Small intestine (tissue), 7 donors: ENCODE data around the gene POLR1B. TPM values are rescaled to one million over a fixed set of nuclear protein-coding genes. Genes with fewer than 3 reads are reported as not detected.

ENCODE experiments used
- DNase-seq, 2 donors: peaks; one replicate each; pipeline versions ENCODE4 v3.0.0 to v3.0.0-alpha.2; 2013
- FAIRE-seq: peaks from 2 replicates; lab custom pipeline; 2012; peaks lifted over from hg19 to GRCh38; lab: Jason Lieb, UNC
- H3K27ac ChIP-seq, 3 donors: one replicate each; pipeline ENCODE4 v1.5.1; 2013; ENCODE audit warnings: low read length in 2 of 3, mild to moderate bottlenecking in 2 of 3, control low read depth in 1 of 3, inconsistent platforms in 1 of 3, low read depth in 1 of 3, moderate library complexity in 1 of 3
- H3K27me3 ChIP-seq, 3 donors: one replicate each; pipeline ENCODE4 v1.6.1; 2013; ENCODE audit warnings: low read length in 3 of 3, inconsistent platforms in 1 of 3; ENCODE audit not compliant: control insufficient read depth in 3 of 3, insufficient read depth in 3 of 3
- H3K36me3 ChIP-seq, 3 donors: one replicate each; pipeline ENCODE4 v1.6.1; 2013; ENCODE audit warnings: low read length in 3 of 3, inconsistent platforms in 1 of 3, low read depth in 1 of 3, mild to moderate bottlenecking in 1 of 3, moderate library complexity in 1 of 3; ENCODE audit not compliant: control insufficient read depth in 3 of 3, insufficient read depth in 2 of 3
- H3K4me1 ChIP-seq, 3 donors: one replicate each; pipeline ENCODE4 v1.6.1; 2013; ENCODE audit warnings: low read length in 2 of 3, inconsistent platforms in 1 of 3, low read depth in 1 of 3, mild to moderate bottlenecking in 1 of 3, moderate library complexity in 1 of 3; ENCODE audit not compliant: control insufficient read depth in 3 of 3, insufficient read depth in 2 of 3
- H3K4me3 ChIP-seq, 3 donors: one replicate each; pipeline ENCODE4 v1.5.1; 2013; ENCODE audit warnings: low read length in 3 of 3, control low read depth in 1 of 3, inconsistent platforms in 1 of 3, low read depth in 1 of 3, mild to moderate bottlenecking in 1 of 3, moderate library complexity in 1 of 3
- H3K9me3 ChIP-seq, 2 donors: one replicate each; pipeline ENCODE4 v1.6.1; 2013; ENCODE audit warnings: low read depth in 1 of 2, low read length in 1 of 2; ENCODE audit not compliant: control insufficient read depth in 2 of 2, insufficient read depth in 1 of 2
- WGBS, 3 donors: extraction: QIAGEN DNeasy Blood & Tissue Kit; methylation state at CpG; one replicate each; pipeline ENCODE4 v1.1.7; 2013; 5-methylcytosine and 5-hydroxymethylcytosine counted together
- polyA plus RNA-seq, 4 donors: library from polyadenylated mRNA; stranded (reverse) in 3 of 4; unstranded in 1 of 4; fragments of 200-250 nt in 3 of 4; fragments of 120-200 nt in 1 of 4; gene quantifications; one replicate each; pipeline versions ENCODE4 v1.2.1 to v1.2.3, GENCODE V29; 2013
- donor health status: healthy with polysubstance abuse.
- donor health status: control.
- donor health status: control.
- donor health status: Bipolar disorder and iron deficiency.
- donor health status: healthy.

Gene POLR1B
- polyA plus RNA-seq, 4 donors = 3.8 to 21.8 (median 6.0) TPM

DNA sequence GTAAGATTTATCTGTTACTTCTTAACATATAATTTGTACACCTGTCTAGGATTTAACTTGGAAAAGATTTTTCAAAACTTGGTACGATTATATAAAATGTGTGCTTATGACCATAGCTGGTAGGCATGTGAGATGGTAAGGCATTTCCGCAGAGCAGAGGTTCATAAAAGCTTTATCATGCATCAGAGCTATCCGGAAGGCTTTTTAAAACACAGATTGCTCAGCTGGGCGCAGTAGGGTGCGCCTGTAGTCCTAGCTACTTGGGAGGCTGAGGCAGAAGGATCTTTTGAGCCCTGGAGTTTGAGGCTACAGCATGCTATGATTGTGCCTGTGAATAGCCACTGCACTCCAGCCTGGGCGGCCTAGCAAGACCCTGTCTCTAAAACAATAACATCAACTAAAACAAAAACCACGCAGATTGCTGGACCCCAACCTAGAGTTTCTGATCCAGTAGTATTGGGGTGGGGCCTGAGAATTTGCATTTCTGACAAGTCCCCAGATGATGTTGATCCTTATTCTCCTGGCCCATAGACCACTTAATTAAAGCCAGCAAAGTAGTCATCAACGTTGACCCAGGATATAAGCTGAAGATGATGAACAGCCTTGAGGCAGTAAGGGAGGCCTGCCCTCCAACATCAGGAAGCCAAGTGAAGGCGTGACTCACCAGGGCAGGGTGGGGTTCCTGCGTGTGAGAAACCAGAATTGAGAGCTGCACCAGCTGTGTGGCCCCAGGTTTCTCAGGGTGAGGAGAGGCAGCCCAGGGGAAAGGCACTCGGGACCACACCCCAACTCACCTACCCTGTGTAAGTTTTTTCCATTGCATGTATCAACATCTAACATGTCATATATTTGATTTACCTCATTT lies 81.9 kb downstream of the POLR1B start:
- Histone ChIP-seq H3K9me3 (no peaks in the 10 kb centered on the region), H3K4me3 (no peak overlapping the region), H3K4me1 (peaks cover 0 to 8% (median 5%) of the 10 kb centered on the region in 3 donors), H3K27ac (no peak overlapping the region), H3K27me3 (no peaks in the 10 kb centered on the region), H3K36me3 (no peaks in the 10 kb centered on the region)
- no peak for FAIRE-seq
- 69 to 73% (median 73%) methylated on average over 11 of the region's 11 CpGs for WGBS, 3 donors
- DNase-seq = peak in 1 of 2 donors; percentile 55

DNA sequence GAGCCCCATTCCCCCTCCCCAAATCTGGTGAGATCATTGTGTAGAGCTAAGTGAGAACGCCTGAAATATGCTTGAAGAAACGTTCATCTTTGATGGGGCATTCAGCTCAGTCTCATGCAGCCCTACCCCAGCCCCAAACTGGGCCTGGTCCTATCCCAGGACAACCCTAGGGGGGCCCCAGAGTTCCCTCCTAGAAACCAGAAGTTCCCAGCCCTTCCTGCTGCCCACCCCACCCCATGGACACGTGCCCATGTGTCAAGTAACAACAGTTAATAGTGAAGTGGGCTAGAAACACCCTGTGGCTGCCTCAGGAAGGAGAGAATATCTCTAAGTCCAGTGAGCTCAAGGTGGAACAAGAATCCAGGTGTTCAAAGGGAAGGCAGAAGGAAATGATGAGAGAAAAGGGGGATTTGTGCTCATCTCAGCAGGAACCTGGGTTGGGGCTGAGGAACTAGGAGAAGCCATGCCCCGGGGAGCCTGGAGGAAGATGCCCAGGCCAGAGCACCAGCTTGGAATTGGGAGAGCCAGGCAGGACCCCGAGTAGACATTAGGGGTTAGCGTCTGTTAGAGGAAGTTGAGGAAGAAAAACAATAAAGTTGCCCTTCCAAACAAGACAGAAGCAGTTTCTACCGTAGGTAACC lies 83.3 kb downstream of the POLR1B start:
- FAIRE-seq (no peak), DNase-seq (no peak)
- Histone ChIP-seq H3K27ac (no peak overlapping the region), H3K36me3 (no peaks in the 10 kb centered on the region), H3K9me3 (no peaks in the 10 kb centered on the region), H3K4me1 (peaks cover 0 to 8% (median 5%) of the 10 kb centered on the region in 3 donors), H3K27me3 (no peaks in the 10 kb centered on the region), H3K4me3 (no peak overlapping the region)
- WGBS, 3 donors = 74 to 77% (median 77%) methylated on average over 7 of the region's 7 CpGs

DNA sequence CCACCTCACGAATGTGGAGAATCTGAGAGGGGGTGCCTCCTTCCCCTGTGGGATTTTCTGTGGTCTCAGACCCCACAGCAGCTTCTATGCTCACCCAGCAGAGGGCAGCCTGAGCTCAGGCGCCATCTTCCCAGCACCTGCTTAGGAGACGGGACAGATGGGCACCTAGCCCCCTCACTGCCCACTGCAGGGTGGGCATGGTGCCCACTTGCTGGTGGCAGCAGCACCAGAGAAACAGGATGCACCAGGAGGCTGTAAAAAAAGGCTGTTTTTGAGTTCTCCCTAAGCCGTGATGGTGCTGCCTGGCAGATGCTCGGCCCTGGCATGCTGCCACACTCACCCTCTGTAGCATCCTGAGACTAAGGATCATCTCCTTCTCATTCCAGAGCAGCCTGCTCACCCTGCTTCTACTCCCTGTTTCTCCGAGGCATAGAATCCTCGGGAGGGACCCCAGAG lies 84.4 kb downstream of the POLR1B start:
- H3K27me3 ChIP-seq = no peaks in the 10 kb centered on the region
- peak overlapping the region in 1 of 3 donors; percentile 46 for H3K27ac ChIP-seq
- no peak overlapping the region for H3K4me3 ChIP-seq

More for the DNA sequence above, 84.4 kb downstream of the POLR1B start:
- Histone ChIP-seq H3K9me3 (no peaks in the 10 kb centered on the region), H3K36me3 (no peaks in the 10 kb centered on the region), H3K4me1 (peaks cover 0 to 13% (median 5%) of the 10 kb centered on the region in 3 donors)
- FAIRE-seq (no peak), DNase-seq (peak; percentile 51 to 68)
- 13 to 19% (median 13%) methylated on average over 7 of the region's 7 CpGs for WGBS, 3 donors

Other genes starting within 250 kb of the POLR1B start
- gene RGPD8, start 108.8 kb upstream of the POLR1B start, polyA plus RNA-seq = 1 to 10 TPM in 2 of 4 donors, under 1 TPM in 1, not detected in 1; 0.67 to 3.7 (median 1.6) TPM
- 10 to 100 TPM in 1 of 4 donors, 1 to 10 TPM in 3; 3.6 to 10.6 (median 7.1) TPM for gene TTL, start 60.3 kb upstream of the POLR1B start, polyA plus RNA-seq
- gene CHCHD5, start 42.1 kb downstream of the POLR1B start, polyA plus RNA-seq = 10 to 100 TPM; 28.0 to 50.8 (median 38.8) TPM
- gene SLC20A1, start 103.5 kb downstream of the POLR1B start, polyA plus RNA-seq = 10 to 100 TPM; 14.8 to 32.4 (median 25.7) TPM
- under 1 TPM in 2 of 4 donors, not detected in 2; 0.04 to 0.86 TPM for gene NT5DC4, start 178.6 kb downstream of the POLR1B start, polyA plus RNA-seq
- gene CKAP2L, start 222.1 kb downstream of the POLR1B start, polyA plus RNA-seq = 1 to 10 TPM in 2 of 4 donors, not detected in 2; 3.6 to 8.0 TPM
- under 1 TPM in 2 of 4 donors, not detected in 2; 0.06 to 0.24 TPM for gene IL1A, start 242.0 kb downstream of the POLR1B start, polyA plus RNA-seq